ENCODE results near the gene RBP2. TPM values are rescaled to one million over a fixed set of nuclear protein-coding genes. Genes with fewer than 3 reads are reported as not detected.

RBP2 gene
- total RNA-seq, result 1,000 to 10,000 TPM in 2 of 4 donors, 100 to 1,000 TPM in 2; 315 to 3,455 (median 1,233) TPM

- Histone ChIP-seq H3K27ac (peak within 1 kb of the TSS in 3 of 4 donors; percentile 44 to 79 (median 62)), H3K9me3 (no peaks in the 10 kb centered on the region), H3K36me3 (no peaks in the 10 kb centered on the region), H3K4me3 (peak within 1 kb of the TSS in 3 of 4 donors; percentile 10 to 46 (median 35)), H3K4me1 (peaks cover 0 to 19% (median 0%) of the 10 kb centered on the region in 4 donors), H3K27me3 (no peaks in the 10 kb centered on the region)
- no peak for TF ChIP-seq CTCF (IDR thresholded peaks at IDR 0.05)
- peak; percentile 86 to 95 for TF ChIP-seq POLR2A (IDR thresholded peaks at IDR 0.05)
- peak in 1 of 3 donors; percentile 70 for DNase-seq
Measured at GRCh38 chr3:139476348-139476747, at the start of gene RBP2. Gene RBP2, minus strand, starts transcription at chr3:139476516. Its CDS starts 57 bp downstream, at chr3:139476459.

GRCh38 chr3:139524841-139525636 is 48.7 kb upstream of the RBP2 start:
- Histone ChIP-seq H3K4me3 (no peak overlapping the region), H3K27me3 (no peaks in the 10 kb centered on the region), H3K36me3 (no peaks in the 10 kb centered on the region), H3K9me3 (no peaks in the 10 kb centered on the region), H3K27ac (no peak overlapping the region), H3K4me1 (no peaks in the 10 kb centered on the region)
- DNase-seq, result no peak
- TF ChIP-seq POLR2A (IDR thresholded peaks at IDR 0.05) (no peak), CTCF (IDR thresholded peaks at IDR 0.05) (no peak)

- DNase-seq, result no peak
- H3K36me3 ChIP-seq, result no peaks in the 10 kb centered on the region
- H3K9me3 ChIP-seq, result no peaks in the 10 kb centered on the region
- no peak overlapping the region for H3K4me3 ChIP-seq
- H3K27me3 ChIP-seq, result no peaks in the 10 kb centered on the region
- TF ChIP-seq CTCF (IDR thresholded peaks at IDR 0.05), result no peak
- no peak for TF ChIP-seq POLR2A (IDR thresholded peaks at IDR 0.05)
- no peaks in the 10 kb centered on the region for H3K4me1 ChIP-seq
- no peak overlapping the region for H3K27ac ChIP-seq
Measured at GRCh38 chr3:139523718-139524117, 47.4 kb upstream of the RBP2 start.

GRCh38 chr3:139523166-139523565 is 46.9 kb upstream of the RBP2 start:
- Histone ChIP-seq H3K4me1 (no peaks in the 10 kb centered on the region), H3K36me3 (no peaks in the 10 kb centered on the region), H3K27me3 (no peaks in the 10 kb centered on the region), H3K27ac (no peak overlapping the region), H3K4me3 (no peak overlapping the region), H3K9me3 (no peaks in the 10 kb centered on the region)
- DNase-seq, result no peak
- TF ChIP-seq POLR2A (IDR thresholded peaks at IDR 0.05) (no peak), CTCF (IDR thresholded peaks at IDR 0.05) (no peak)

GRCh38 chr3:139522421-139522820 is 46.1 kb upstream of the RBP2 start:
- Histone ChIP-seq H3K27me3 (no peaks in the 10 kb centered on the region), H3K4me3 (no peak overlapping the region), H3K9me3 (no peaks in the 10 kb centered on the region), H3K36me3 (no peaks in the 10 kb centered on the region), H3K27ac (no peak overlapping the region), H3K4me1 (no peaks in the 10 kb centered on the region)
- DNase-seq, result no peak
- no peak for TF ChIP-seq POLR2A (IDR thresholded peaks at IDR 0.05)
- TF ChIP-seq CTCF (IDR thresholded peaks at IDR 0.05), result no peak
